ENCODE data around the gene CEP104.
A peak's percentile ranks its signal among the peaks of the same experiment; 100 is the strongest.

Gene CEP104

DNA sequence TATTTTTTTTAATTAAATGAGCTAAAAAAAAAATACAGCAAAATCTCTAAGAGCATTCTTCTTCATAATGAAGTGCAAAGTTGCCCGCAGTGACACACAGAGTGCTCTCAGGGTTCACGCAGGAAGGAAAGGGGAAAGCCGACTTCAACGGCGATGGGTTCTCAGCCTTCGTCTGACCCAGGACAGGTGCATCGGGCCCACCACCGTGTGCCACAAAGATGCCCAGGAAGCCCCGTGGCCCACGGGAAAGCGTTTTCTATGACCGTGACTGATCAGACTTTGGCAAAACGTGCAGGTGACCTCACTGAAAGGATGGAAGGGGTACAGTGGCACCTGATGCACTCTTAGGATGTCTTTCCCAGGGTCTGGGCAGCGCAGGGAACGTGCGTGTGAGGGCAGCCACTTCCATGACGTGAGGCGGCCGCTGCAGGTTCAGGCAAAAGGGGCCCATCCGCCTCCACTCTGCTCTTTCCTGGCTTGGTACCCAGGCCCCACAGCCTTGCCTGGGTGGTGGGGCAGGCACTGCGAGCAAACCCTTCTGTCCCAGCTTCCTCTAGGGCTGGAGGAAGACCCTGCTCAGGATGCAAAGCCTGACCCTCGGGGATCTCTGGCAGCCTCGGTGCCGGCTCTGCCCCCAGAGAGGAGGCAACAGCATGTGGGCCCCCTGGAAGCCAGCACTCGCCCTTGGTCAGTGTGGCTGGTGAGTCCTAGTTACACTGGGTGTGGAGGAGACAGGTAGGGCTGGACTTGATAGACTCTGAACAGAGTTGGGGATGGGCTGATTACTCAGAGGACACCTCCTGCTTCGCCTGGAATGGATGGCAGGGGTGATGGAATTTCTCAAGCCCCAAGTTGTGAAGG lies 69.0 kb downstream of the CEP104 start:
- H3K4me3 ChIP-seq (replicated peaks in 1 of 2; ENCODE audit: low read depth in 2 of 2, low read length in 2 of 2), result no peak overlapping the region
- DNase-seq (ENCODE audit: low read depth in 2 of 2), result no peak
- TF ChIP-seq, protein P1, sequence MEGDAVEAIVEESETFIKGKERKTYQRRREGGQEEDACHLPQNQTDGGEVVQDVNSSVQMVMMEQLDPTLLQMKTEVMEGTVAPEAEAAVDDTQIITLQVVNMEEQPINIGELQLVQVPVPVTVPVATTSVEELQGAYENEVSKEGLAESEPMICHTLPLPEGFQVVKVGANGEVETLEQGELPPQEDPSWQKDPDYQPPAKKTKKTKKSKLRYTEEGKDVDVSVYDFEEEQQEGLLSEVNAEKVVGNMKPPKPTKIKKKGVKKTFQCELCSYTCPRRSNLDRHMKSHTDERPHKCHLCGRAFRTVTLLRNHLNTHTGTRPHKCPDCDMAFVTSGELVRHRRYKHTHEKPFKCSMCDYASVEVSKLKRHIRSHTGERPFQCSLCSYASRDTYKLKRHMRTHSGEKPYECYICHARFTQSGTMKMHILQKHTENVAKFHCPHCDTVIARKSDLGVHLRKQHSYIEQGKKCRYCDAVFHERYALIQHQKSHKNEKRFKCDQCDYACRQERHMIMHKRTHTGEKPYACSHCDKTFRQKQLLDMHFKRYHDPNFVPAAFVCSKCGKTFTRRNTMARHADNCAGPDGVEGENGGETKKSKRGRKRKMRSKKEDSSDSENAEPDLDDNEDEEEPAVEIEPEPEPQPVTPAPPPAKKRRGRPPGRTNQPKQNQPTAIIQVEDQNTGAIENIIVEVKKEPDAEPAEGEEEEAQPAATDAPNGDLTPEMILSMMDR (IDR thresholded peaks at IDR 0.05; ENCODE audit: low read depth, low read length), result no peak

- no peak for DNase-seq (ENCODE audit: low read depth in 2 of 2)
- H3K4me3 ChIP-seq (replicated peaks in 1 of 2; ENCODE audit: low read depth in 2 of 2, low read length in 2 of 2), result no peak overlapping the region
- TF ChIP-seq, protein P1 (IDR thresholded peaks at IDR 0.05; ENCODE audit: low read depth, low read length), result no peak
Observed at GRCh38 chr1:3787349-3787715, 69.7 kb downstream of the CEP104 start.

DNA sequence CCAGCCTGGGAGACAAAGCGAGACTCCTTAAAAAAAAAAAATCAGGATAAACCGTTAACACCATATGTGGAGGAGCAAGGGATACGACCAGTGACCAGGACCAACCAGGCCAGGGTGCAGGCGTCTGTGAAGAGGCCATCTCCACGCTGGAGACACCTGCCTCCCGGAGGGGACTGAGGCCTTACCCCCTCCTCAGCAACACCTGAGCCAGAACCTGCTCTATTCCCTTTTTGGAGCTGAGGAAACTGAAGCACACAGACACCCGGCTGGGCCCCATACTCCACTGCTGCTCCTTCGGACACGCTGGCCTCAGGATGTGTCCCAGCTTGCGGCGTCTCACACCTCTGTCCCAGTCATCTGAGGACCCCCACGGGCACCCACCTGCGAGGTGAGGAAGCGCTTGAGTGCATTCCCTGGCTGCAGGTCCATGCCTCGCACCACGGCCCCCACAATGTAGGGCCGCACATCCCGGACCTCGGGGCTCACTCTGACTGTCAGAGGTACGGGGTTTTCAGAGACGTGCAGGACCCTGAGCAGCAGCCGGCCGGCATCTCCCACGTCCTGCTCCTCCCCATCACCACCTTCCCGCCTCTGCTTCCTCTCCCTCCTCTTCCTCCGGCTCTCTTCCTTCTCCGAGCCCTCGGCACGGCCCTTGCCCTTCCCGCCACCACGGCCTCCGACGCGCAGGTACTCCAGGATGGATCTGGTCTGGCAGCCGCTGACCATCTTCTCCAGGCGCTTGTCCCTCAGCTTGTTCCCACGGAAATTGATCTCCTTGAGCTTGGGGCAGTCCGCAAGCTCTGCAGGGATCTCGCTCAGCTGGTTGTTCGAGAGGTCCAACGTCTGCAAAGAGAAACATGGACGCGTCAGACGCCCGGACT lies 70.3 kb downstream of the CEP104 start:
- no peak overlapping the region for H3K4me3 ChIP-seq (replicated peaks in 1 of 2; ENCODE audit: low read depth in 2 of 2, low read length in 2 of 2)
- no peak for DNase-seq (ENCODE audit: low read depth in 2 of 2)
- TF ChIP-seq, protein P1 (IDR thresholded peaks at IDR 0.05; ENCODE audit: low read depth, low read length), result no peak

DNA sequence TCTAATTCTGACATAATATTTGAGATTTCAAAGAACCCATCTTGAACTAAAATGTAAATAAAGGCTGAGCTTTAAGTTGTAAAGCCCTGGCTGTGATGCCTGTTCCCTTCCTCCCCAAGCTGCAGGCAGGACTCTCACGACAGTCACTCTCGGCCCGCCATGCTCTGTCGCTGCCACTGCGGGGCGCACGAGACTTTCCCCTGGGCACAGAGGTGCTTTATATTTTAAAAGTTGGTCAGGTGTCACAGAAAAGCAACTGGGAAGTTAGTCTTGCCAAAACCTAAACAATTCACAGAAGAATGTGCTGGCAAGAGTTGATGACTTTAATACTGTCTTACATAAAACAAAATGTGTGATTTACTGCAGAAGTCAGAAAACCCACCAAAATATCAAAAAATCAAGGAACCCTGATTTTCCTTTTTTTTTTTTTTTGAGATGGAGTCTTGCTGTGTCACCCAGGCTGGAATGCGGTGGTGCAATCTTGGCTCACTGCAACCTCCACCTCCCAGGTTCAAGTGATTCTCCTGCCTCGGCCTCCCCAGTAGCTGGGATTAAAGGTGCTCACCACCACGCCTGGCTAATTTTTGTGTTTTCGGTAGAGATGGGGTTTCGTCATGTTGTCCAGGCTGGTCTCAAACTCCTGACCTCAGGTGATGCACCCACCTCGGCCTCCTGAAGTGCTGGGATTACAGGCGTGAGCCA lies 71.4 kb downstream of the CEP104 start:
- TF ChIP-seq, protein P1 (IDR thresholded peaks at IDR 0.05; ENCODE audit: low read depth, low read length), result peak; percentile 10
- no peak for DNase-seq (ENCODE audit: low read depth in 2 of 2)
- H3K4me3 ChIP-seq (replicated peaks in 1 of 2; ENCODE audit: low read depth in 2 of 2, low read length in 2 of 2), result no peak overlapping the region

GRCh38 chr1:3785045-3785444 lies 72.0 kb downstream of the CEP104 start:
- no peak overlapping the region for H3K4me3 ChIP-seq (replicated peaks in 1 of 2; ENCODE audit: low read depth in 2 of 2, low read length in 2 of 2)
- TF ChIP-seq, protein P1 (IDR thresholded peaks at IDR 0.05; ENCODE audit: low read depth, low read length), result no peak
- no peak for DNase-seq (ENCODE audit: low read depth in 2 of 2)

DNA sequence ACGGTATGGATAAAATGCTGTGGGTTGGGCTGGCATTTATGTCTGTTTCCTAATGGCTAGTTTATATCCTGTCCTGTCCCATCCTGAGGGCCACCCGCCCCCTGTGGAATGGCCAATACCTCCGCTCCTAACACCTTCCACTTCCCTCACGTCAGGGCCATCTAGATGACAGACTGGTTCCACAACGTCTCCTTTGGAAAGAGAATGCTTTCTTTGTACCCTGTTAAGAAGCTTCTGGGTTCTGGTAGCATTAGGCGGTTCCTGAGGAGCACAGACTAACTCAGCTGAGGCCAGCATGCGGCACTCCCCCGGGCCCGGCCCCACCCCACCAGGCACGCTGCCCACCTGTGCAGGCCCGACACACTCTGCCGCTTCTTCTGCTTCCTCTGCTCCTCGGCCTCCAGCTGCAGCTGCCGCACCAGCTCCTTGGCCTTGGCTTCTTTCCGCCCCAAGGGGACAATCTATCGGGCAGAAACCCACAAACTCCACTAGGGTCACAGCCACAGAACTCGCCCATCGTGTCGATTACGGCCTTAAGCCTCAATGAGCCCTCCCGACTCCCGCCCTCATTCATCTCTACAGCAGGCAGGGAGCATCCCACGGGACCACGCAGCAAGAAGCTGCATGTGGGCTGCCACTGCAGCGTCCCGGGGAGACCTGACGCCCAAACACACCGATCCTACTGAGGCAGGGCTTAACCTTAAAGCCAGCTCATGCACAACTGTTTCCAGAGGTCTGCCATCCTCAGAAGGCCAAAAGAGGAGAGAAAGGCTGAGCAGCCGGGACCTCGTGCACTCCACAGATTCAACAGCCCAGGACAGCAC lies 73.1 kb downstream of the CEP104 start:
- TF ChIP-seq, protein P1 (IDR thresholded peaks at IDR 0.05; ENCODE audit: low read depth, low read length), result no peak
- no peak for DNase-seq (ENCODE audit: low read depth in 2 of 2)
- no peak overlapping the region for H3K4me3 ChIP-seq (replicated peaks in 1 of 2; ENCODE audit: low read depth in 2 of 2, low read length in 2 of 2)

All from cardiac fibroblast (primary cell).